GM12801 (cell line): Measurements from ENCODE around the gene C6orf62.

Experiments
- CTCF ChIP-seq: IDR thresholded peaks from one replicate; pipeline ENCODE4 v1.5.1; 2011; ENCODE audit warnings: control low read depth; ENCODE audit not compliant: insufficient read length; ENCODE audit errors: extremely low read depth

The C6orf62 gene

GRCh38 chr6:24683297-24684296, 35.4 kb downstream of the C6orf62 start:
- no peak for TF ChIP-seq CTCF

- no peak for TF ChIP-seq CTCF
These were observed 38.4 kb downstream of the C6orf62 start for GRCh38 chr6:24680582-24680981.

GRCh38 chr6:24673625-24674024, 45.3 kb downstream of the C6orf62 start:
- TF ChIP-seq CTCF, result no peak

- TF ChIP-seq CTCF, result no peak
These were observed 46.3 kb downstream of the C6orf62 start for GRCh38 chr6:24672620-24673182.

- no peak for TF ChIP-seq CTCF
These were observed 50.0 kb downstream of the C6orf62 start for GRCh38 chr6:24668997-24669361.

GRCh38 chr6:24667378-24667803, 51.6 kb downstream of the C6orf62 start:
- no peak for TF ChIP-seq CTCF

- TF ChIP-seq CTCF, result no peak
These were observed 52.1 kb downstream of the C6orf62 start, which contains the start of the genes ACOT13 and TDP2 for GRCh38 chr6:24666641-24667377. Gene ACOT13 (plus strand): TSS chr6:24667077. CDS start chr6:24667264, 187 bp downstream. Gene TDP2 (minus strand): TSS chr6:24666899. CDS start chr6:24666862, 37 bp downstream.
